Dendritic cell treated with granulocyte-macrophage colony-stimulating factor and Interleukin-4, amounts not matched to agents 40 ng/mL and 50 ng/mL, for 4 days (primary cell): Measurements from ENCODE around the gene GNAQ.

Experiments
- H3K27ac Mint-ChIP-seq: one replicate; pipeline ENCODE4 v1.8.0; 2022; ENCODE audit warnings: mild to moderate bottlenecking, mixed read lengths
- H3K27me3 Mint-ChIP-seq: one replicate; pipeline ENCODE4 v1.8.0; 2022; ENCODE audit warnings: mild to moderate bottlenecking, mixed read lengths
- H3K36me3 Mint-ChIP-seq: one replicate; pipeline ENCODE4 v1.8.0; 2022; ENCODE audit warnings: low read depth, mixed read lengths
- H3K4me1 Mint-ChIP-seq: one replicate; pipeline ENCODE4 v1.8.0; 2022; ENCODE audit warnings: low read depth, mixed read lengths
- H3K4me3 Mint-ChIP-seq: one replicate; pipeline ENCODE4 v1.8.0; 2022; ENCODE audit warnings: mild to moderate bottlenecking, moderate library complexity, mixed read lengths
- H3K9me3 Mint-ChIP-seq: one replicate; pipeline ENCODE4 v1.8.0; 2022; ENCODE audit warnings: mixed read lengths
- intact Hi-C: fragments of 100-400 bp; cut with micrococcal nuclease; formaldehyde crosslinking; loops from one replicate; pipeline ENCODE4 v1.15.0; 2022

GNAQ gene

DNA sequence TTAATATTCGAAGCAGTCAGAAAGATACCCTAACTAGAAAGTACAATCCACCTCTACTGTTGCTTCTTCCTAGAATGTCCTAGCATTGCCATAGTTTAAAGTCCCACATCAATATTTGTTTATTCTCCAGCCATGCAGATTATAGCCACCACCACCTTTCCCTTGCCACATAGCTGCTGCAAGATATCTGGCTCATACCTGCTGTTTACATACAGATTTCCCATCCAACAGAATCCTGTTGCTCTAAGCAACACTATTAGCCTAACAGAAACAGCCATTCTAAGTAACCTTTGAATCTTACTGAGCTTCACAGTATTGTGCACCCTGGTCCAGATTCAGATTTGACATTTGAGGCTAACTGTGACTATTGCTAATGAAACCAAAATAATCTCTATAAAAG is 45.6 kb downstream of the GNAQ start:
- Mint-ChIP-seq H3K4me3 (no peak overlapping the region), H3K9me3 (no peaks in the 10 kb centered on the region), H3K27me3 (no peaks in the 10 kb centered on the region), H3K4me1 (peaks cover 70% of the 10 kb centered on the region), H3K27ac (no peak overlapping the region), H3K36me3 (peaks cover 24% of the 10 kb centered on the region)
- intact Hi-C loops = no loop called here

DNA sequence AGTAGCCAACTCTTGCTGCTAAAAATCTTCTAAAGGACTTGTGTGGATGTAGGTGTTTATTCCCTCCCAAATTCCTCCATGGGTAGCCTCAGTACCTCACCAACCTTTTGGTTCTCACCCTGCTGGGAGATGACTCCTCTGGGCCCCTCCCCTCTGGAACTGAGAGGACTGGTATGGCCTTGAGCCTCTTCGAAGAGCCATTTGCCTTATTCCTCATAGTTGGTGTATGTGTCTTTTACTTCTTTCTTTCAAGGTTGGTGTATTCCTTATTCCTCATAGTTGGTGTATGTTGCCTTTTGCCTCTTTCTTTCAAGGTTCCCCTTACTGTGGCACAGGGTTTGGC is 48.3 kb downstream of the GNAQ start:
- intact Hi-C loops = no loop called here
- H3K4me1 Mint-ChIP-seq = peaks cover 74% of the 10 kb centered on the region
- H3K9me3 Mint-ChIP-seq = no peaks in the 10 kb centered on the region

DNA sequence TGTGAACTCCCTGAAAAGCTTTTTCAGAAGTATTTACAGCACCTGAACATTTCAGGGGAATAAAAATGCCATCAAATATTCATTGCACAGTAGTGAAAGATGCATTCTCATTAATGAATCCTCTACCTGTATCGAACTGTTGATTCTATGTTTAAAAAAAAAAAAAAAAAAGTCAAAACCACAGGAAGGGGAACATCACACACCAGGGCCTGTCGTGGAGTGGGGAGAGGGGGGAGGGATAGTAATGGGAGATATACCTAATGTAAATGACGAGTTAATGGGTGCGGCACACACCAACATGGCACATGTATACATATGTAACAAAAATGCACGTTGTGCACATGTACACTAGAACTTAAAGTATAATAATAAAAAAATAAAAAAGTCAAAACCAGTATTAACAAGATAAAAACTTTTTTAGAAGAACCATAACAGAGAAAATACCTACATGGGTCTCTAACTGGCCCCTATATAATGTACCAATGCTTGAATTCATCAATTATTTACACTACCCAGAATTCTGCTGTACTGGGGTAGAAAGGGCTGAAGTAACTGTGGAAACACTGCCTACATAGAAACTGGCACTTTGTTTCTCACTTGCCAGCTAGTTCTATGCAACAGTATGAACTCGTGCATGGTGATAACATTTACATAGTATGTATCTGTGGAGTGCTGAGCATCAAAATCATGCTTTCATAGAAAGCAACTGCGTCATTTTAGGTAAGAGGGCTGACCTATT is 48.9 kb downstream of the GNAQ start:
- Mint-ChIP-seq H3K27ac (peak overlapping the region; percentile 67), H3K36me3 (peaks cover 36% of the 10 kb centered on the region), H3K4me1 (peaks cover 74% of the 10 kb centered on the region), H3K9me3 (no peaks in the 10 kb centered on the region), H3K4me3 (no peak overlapping the region), H3K27me3 (no peaks in the 10 kb centered on the region)
- intact Hi-C loops = no loop called here

More for the DNA sequence above, 48.3 kb downstream of the GNAQ start:
- Mint-ChIP-seq H3K4me3 (no peak overlapping the region), H3K27ac (no peak overlapping the region), H3K27me3 (no peaks in the 10 kb centered on the region), H3K36me3 (peaks cover 36% of the 10 kb centered on the region)

DNA sequence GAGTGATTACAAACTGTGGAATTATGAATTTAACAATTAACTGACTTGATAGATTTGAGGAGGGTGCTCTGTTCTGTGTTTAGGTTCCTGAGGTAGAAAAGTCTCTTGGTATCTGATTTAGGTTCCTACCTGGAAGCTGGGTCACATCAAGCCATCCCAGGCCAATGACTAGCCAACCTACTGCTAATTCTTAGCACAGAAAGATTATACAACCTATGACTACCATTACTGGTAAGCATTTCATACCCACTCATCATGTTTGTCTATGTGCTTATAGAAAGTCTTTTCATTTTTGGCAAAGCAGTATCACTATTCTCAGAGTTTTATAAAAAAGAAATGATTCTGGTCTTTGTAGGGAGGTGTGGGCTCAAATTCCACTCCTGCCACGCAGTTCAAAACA is 49.7 kb downstream of the GNAQ start:
- no peaks in the 10 kb centered on the region for H3K9me3 Mint-ChIP-seq
- no peaks in the 10 kb centered on the region for H3K27me3 Mint-ChIP-seq
- peak overlapping the region; percentile 67 for H3K27ac Mint-ChIP-seq
- H3K36me3 Mint-ChIP-seq = peaks cover 31% of the 10 kb centered on the region
- peaks cover 74% of the 10 kb centered on the region for H3K4me1 Mint-ChIP-seq
- H3K4me3 Mint-ChIP-seq = no peak overlapping the region
- intact Hi-C loops = no loop called here

DNA sequence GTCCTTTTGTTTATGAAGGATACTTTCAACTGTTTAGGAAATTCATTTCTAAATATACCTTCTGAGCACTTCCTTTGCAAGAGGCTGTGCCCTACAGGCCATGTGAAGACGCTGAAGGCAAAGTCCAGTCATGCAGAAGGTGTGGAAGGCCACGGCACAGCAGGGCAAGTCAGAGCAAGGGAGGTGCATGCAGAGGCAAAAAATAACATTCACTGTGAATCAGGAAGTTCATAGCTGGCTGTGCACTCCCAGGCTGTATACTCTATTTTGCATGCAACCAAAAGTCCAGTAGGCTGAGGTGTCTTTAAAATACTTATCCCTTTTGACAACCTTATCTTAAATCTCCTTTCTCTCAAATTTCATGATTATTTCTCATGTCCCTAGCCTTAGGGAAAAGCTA is 50.3 kb downstream of the GNAQ start:
- intact Hi-C loops = no loop called here
- Mint-ChIP-seq H3K9me3 (no peaks in the 10 kb centered on the region), H3K27me3 (no peaks in the 10 kb centered on the region), H3K36me3 (peaks cover 31% of the 10 kb centered on the region), H3K4me1 (peaks cover 72% of the 10 kb centered on the region), H3K4me3 (peak overlapping the region; percentile 11), H3K27ac (peak overlapping the region; percentile 67)

DNA sequence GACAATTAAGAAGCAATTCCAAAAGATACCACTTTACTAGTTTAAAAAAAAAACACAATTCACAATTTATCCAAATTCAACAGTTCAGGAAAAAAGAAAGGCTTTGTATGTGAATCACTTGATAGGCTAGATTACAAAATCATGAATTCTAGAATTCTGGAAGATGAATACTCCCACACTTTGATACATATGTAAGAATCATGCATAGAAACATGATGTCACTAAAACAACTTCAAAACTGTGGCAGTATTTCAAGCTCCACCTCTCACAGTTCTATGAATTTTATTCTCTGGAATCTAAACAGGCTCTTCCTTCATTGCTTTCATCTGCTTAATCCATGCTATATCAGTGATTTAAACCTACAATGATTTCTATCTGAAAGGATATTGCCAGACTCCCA is 51.0 kb downstream of the GNAQ start:
- H3K27ac Mint-ChIP-seq = no peak overlapping the region
- H3K9me3 Mint-ChIP-seq = no peaks in the 10 kb centered on the region
- peaks cover 69% of the 10 kb centered on the region for H3K4me1 Mint-ChIP-seq
- peaks cover 33% of the 10 kb centered on the region for H3K36me3 Mint-ChIP-seq
- H3K4me3 Mint-ChIP-seq = no peak overlapping the region
- no peaks in the 10 kb centered on the region for H3K27me3 Mint-ChIP-seq
- intact Hi-C loops = no loop called here

DNA sequence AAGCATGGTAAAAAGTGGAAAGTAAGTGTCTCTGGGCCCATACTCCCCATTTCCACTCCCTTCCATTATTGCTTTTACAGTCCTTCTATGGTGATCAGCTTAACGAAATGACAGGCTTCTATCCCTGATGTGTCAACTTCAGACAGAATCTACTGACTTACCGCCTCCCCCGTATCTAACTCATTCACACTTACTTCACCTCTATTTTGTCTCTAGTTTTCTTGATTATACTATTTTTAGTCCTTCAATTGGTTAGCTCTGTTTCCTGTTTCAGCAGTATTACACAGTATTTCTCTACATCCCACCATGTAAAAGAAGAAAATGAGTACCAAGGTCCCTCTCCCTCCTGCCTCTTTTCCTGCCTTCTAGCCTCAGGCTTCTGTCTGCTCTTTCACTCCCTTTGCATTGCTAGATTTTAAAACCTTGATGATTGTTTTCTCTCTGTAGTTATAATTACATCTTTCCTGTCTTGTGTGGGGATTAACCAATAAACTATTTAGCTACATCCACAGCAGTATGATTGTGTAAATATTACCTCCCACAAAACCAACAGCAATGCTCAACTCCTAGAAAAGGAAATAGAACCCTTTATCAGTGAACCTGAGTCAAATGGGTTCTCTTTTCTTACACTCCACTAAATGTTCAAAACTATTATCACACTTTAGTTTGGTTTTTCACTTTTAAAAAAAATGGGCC is 53.4 kb downstream of the GNAQ start:
- Mint-ChIP-seq H3K27ac (peak overlapping the region; percentile 80), H3K9me3 (no peaks in the 10 kb centered on the region), H3K36me3 (peaks cover 28% of the 10 kb centered on the region), H3K4me3 (no peak overlapping the region), H3K27me3 (no peaks in the 10 kb centered on the region), H3K4me1 (peaks cover 66% of the 10 kb centered on the region)
- intact Hi-C loops = no loop called here

DNA sequence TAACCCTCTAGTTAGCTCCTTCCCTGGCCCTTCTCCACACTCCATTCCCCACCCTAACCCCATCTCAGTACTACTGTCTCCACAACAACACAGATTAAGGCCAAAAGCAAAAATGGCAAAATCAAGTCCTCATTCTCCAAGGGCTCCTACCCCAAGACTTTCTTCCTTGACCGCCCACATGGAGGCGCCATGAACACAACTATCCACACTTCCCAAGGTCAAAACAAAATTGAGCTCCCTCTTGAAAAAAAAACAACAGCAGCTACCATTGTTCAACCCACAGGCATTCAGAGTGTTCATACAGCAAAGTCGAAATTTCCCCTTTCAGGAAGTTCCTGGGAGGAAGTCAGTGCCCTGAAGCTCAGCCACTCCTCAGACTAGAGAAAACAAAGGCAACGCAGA is 54.4 kb downstream of the GNAQ start:
- Mint-ChIP-seq H3K27me3 (no peaks in the 10 kb centered on the region), H3K4me1 (peaks cover 65% of the 10 kb centered on the region), H3K9me3 (no peaks in the 10 kb centered on the region), H3K4me3 (no peak overlapping the region), H3K27ac (peak overlapping the region; percentile 80), H3K36me3 (peaks cover 26% of the 10 kb centered on the region)
- intact Hi-C loops = loop anchor here (1.0 to 2.0 kb wide), 3 partner anchors 58 to 236 kb away; no protein-coding TSS in a partner anchor

DNA sequence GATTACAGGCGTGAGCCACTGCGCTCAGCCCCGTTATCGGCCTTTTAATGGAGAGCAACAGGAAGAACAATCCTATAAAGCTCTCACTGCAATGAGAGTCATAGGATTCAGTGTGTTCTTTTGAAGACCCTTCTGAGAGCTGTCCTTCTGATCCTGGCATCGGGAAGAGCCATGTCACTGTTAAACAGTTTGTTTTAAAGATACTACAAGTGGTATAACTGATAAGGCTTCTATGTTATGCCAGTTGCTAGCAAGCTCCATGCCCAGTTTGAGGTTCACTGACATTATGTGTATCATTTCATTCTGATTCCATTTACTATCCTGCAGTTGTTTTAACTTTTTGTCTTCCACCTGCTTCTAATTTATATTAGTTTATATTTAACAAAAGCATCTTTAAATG is 55.8 kb downstream of the GNAQ start:
- Mint-ChIP-seq H3K27ac (no peak overlapping the region), H3K36me3 (peaks cover 39% of the 10 kb centered on the region), H3K4me1 (peaks cover 65% of the 10 kb centered on the region), H3K27me3 (no peaks in the 10 kb centered on the region), H3K4me3 (no peak overlapping the region), H3K9me3 (no peaks in the 10 kb centered on the region)
- intact Hi-C loops = loop anchor here (2.0 kb wide), 2 partner anchors 59 to 237 kb away; no protein-coding TSS in a partner anchor

DNA sequence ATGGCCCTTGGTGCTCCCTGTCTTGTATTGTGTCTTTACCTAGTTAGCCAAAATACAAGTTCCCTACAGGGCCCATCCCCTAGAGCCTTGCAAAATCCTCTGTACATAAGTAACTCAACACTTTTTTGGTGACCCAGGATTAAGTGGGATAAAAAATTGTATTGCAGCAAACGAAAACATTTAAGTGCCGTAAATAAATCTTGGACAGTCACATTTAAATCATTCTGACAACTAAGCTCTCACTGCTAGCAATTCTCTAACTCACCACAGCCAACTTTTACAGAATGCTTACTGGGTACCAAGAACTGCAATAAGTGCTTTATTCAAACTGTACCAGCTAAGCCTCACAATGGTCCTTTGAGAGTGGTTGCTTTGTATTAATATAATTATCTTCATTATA is 56.6 kb downstream of the GNAQ start:
- Mint-ChIP-seq H3K27ac (no peak overlapping the region), H3K27me3 (no peaks in the 10 kb centered on the region)

DNA sequence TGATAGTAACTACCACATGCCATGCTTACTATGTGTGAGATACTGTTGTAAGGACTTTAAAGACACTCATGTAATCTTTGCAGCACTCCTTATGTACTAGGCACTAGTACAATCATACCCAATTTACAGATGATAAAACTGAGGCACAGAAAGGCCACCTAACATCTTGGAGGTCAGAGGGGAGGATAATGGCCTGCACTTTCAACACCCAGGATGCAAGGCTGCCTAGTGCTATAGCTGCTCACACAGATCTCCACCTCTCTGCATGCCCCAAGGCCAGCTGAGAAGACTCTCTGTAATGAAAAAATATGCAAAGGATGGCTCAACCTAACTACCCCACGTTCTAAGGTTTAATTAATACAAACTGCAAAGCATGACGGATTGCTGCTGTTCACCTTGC is 57.2 kb downstream of the GNAQ start:
- Mint-ChIP-seq H3K9me3 (no peaks in the 10 kb centered on the region), H3K4me1 (peaks cover 71% of the 10 kb centered on the region), H3K36me3 (peaks cover 44% of the 10 kb centered on the region), H3K27me3 (no peaks in the 10 kb centered on the region), H3K27ac (no peak overlapping the region), H3K4me3 (no peak overlapping the region)
- intact Hi-C loops = no loop called here

More for the DNA sequence above, 56.6 kb downstream of the GNAQ start:
- intact Hi-C loops = no loop called here
- Mint-ChIP-seq H3K4me1 (peaks cover 71% of the 10 kb centered on the region), H3K9me3 (no peaks in the 10 kb centered on the region), H3K4me3 (no peak overlapping the region), H3K36me3 (peaks cover 46% of the 10 kb centered on the region)

DNA sequence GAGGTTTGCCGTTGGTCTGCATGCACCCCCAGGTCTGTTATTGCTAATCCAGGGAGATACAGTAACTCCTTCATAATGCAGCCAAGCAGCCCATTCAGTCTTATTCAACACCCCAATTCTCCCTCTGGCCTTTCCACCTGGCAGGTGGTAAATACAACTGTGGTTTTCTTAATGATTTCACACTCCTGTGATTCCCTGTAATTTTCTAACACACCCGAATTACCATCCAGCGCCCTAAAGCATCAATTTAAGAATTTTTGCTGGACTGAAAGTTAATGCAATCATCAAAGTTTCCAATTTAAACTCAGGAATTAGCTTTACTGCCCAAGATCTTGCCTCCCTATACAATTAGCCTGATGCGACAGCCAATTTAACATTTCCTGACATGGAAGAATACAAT is 62.5 kb downstream of the GNAQ start:
- peak overlapping the region; percentile 51 for H3K27ac Mint-ChIP-seq

DNA sequence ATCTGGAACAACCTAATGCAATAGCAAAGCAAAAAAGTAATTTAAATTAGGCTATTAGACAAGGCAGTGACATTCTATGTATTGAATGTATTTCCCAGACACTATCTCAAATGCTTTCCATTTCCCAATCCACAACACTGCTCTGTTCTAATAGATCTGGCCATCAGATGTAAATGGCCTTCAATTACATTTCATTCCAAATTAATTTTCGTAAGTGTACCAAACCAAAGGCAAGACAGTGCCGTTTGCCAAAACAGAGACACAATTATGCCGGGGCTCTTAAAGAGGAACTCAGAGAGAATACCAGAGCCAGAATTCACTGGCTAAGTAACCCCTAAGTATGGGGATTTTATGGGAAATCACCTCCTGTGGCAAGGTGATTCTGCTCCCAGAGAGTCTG is 63.1 kb downstream of the GNAQ start:
- intact Hi-C loops = no loop called here
- peaks cover 43% of the 10 kb centered on the region for H3K36me3 Mint-ChIP-seq

More for the DNA sequence above, 62.5 kb downstream of the GNAQ start:
- no peaks in the 10 kb centered on the region for H3K27me3 Mint-ChIP-seq
- H3K4me3 Mint-ChIP-seq = no peak overlapping the region
- no peaks in the 10 kb centered on the region for H3K9me3 Mint-ChIP-seq
- intact Hi-C loops = no loop called here
- peaks cover 69% of the 10 kb centered on the region for H3K4me1 Mint-ChIP-seq
- H3K36me3 Mint-ChIP-seq = peaks cover 42% of the 10 kb centered on the region

DNA sequence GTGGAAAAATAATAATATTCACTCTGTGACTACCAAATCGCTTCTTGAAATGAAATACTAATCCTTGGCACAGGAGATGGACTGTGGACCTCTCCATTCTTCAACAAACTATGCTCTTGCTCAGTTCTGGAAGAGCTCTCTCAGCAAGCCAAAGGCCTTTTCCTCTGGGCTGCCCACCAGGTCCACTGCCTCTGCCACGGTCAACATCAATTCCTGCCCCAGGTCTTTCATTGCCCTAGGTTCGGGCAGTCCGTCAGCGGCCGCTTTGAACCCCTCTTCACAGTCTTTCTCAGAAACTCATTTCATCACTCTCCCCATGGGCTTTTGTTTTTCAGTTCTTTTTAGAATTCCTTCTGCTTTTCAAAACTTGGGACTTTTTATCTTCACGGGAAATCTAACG is 64.9 kb downstream of the GNAQ start:
- no peaks in the 10 kb centered on the region for H3K27me3 Mint-ChIP-seq
- H3K36me3 Mint-ChIP-seq = peaks cover 48% of the 10 kb centered on the region
- peaks cover 77% of the 10 kb centered on the region for H3K4me1 Mint-ChIP-seq
- H3K27ac Mint-ChIP-seq = peak overlapping the region; percentile 71
- intact Hi-C loops = no loop called here
- H3K4me3 Mint-ChIP-seq = no peak overlapping the region
- H3K9me3 Mint-ChIP-seq = no peaks in the 10 kb centered on the region

More for the DNA sequence above, 63.1 kb downstream of the GNAQ start:
- no peaks in the 10 kb centered on the region for H3K9me3 Mint-ChIP-seq
- no peaks in the 10 kb centered on the region for H3K27me3 Mint-ChIP-seq
- H3K4me1 Mint-ChIP-seq = peaks cover 70% of the 10 kb centered on the region
- H3K27ac Mint-ChIP-seq = peak overlapping the region; percentile 51
- H3K4me3 Mint-ChIP-seq = no peak overlapping the region
